NT2/D1 (cell line): Measurements from ENCODE around the gene PRRC1.

ENCODE experiments used
- DNase-seq: peaks from one replicate; pipeline ENCODE4 v3.0.0-alpha.2; 2011; ENCODE audit warnings: low read depth, low spot score
- H3K27me3 ChIP-seq: 2 replicates; pipeline ENCODE4 v1.6.0; 2011; ENCODE audit warnings: mild to moderate bottlenecking; ENCODE audit not compliant: insufficient read length, insufficient read depth
- H3K36me3 ChIP-seq: 2 replicates; pipeline ENCODE4 v1.6.1; 2011; ENCODE audit warnings: mild to moderate bottlenecking, low read length, mixed read lengths; ENCODE audit not compliant: insufficient read depth, insufficient read length
- H3K4me1 ChIP-seq: 2 replicates; pipeline ENCODE4 v1.5.1; 2011; ENCODE audit not compliant: insufficient read depth, insufficient read length
- H3K4me3 ChIP-seq: 2 replicates; pipeline ENCODE4 v1.5.1; 2011; ENCODE audit warnings: low read depth; ENCODE audit not compliant: insufficient read length
- H3K9ac ChIP-seq: 2 replicates; pipeline ENCODE4 v1.6.0; 2011; ENCODE audit warnings: low read depth; ENCODE audit not compliant: insufficient read length
- H3K9me3 ChIP-seq: 2 replicates; pipeline ENCODE4 v1.5.1; 2011; ENCODE audit warnings: mild to moderate bottlenecking, low read length; ENCODE audit not compliant: insufficient read depth
- SUZ12 ChIP-seq: IDR thresholded peaks from 2 replicates; pipeline ENCODE4 v1.6.1; 2011; ENCODE audit not compliant: insufficient read length, insufficient read depth; ENCODE audit errors: extremely low read depth
- YY1 ChIP-seq: IDR thresholded peaks from 2 replicates; pipeline ENCODE4 v1.6.1; 2011; ENCODE audit not compliant: insufficient read length, insufficient read depth
- ZNF274 ChIP-seq: IDR thresholded peaks from 2 replicates; pipeline ENCODE4 v1.6.1; 2011; ENCODE audit warnings: mild to moderate bottlenecking, low read depth, low read length

The PRRC1 gene

GRCh38 chr5:127585661-127586060 is 68.2 kb downstream of the PRRC1 start:
- H3K36me3 ChIP-seq: no peaks in the 10 kb centered on the region
- H3K9ac ChIP-seq: no peak overlapping the region
- no peak for TF ChIP-seq SUZ12
- no peak for TF ChIP-seq YY1
- no peak for TF ChIP-seq ZNF274
- no peaks in the 10 kb centered on the region for H3K27me3 ChIP-seq
- H3K4me3 ChIP-seq: no peak overlapping the region
- no peak for DNase-seq
- H3K4me1 ChIP-seq: no peaks in the 10 kb centered on the region
- H3K9me3 ChIP-seq: no peaks in the 10 kb centered on the region

- Histone ChIP-seq H3K4me1 (no peaks in the 10 kb centered on the region), H3K27me3 (no peaks in the 10 kb centered on the region), H3K4me3 (no peak overlapping the region), H3K9ac (no peak overlapping the region), H3K36me3 (no peaks in the 10 kb centered on the region), H3K9me3 (no peaks in the 10 kb centered on the region)
- TF ChIP-seq YY1 (no peak), SUZ12 (no peak), ZNF274 (no peak)
- no peak for DNase-seq
Measured at GRCh38 chr5:127586066-127586770, 68.8 kb downstream of the PRRC1 start.

DNA sequence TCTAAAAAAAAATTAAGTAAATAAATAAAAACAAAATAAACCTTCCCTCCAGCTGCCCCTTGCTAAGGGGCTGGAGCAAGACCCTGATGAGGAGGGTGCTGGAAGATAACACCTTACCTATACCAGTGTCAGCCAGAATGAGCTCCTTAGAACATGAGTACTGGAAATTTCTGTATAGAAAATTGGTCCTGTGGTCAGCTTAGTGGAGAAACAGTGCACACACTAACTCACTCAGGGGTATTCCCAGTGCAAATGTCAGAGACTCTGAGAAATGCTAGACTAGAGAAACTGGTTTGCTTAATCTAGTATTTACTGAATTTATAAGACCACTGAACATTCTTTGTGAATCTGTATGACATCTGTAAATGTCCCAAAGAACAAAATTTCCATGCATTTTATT is 69.4 kb downstream of the PRRC1 start:
- H3K4me1 ChIP-seq: no peaks in the 10 kb centered on the region
- no peaks in the 10 kb centered on the region for H3K9me3 ChIP-seq
- no peaks in the 10 kb centered on the region for H3K27me3 ChIP-seq

GRCh38 chr5:127587246-127587917 is 69.9 kb downstream of the PRRC1 start:
- no peaks in the 10 kb centered on the region for H3K36me3 ChIP-seq
- H3K27me3 ChIP-seq: no peaks in the 10 kb centered on the region
- TF ChIP-seq SUZ12 (no peak), ZNF274 (no peak), YY1 (no peak)
- H3K4me1 ChIP-seq: no peaks in the 10 kb centered on the region
- H3K9me3 ChIP-seq: no peaks in the 10 kb centered on the region
- H3K4me3 ChIP-seq: no peak overlapping the region
- DNase-seq: no peak
- no peak overlapping the region for H3K9ac ChIP-seq

More for the DNA sequence above, 69.4 kb downstream of the PRRC1 start:
- Histone ChIP-seq H3K4me3 (no peak overlapping the region), H3K9ac (no peak overlapping the region), H3K36me3 (no peaks in the 10 kb centered on the region)
- TF ChIP-seq YY1 (no peak), ZNF274 (no peak), SUZ12 (no peak)
- no peak for DNase-seq

DNA sequence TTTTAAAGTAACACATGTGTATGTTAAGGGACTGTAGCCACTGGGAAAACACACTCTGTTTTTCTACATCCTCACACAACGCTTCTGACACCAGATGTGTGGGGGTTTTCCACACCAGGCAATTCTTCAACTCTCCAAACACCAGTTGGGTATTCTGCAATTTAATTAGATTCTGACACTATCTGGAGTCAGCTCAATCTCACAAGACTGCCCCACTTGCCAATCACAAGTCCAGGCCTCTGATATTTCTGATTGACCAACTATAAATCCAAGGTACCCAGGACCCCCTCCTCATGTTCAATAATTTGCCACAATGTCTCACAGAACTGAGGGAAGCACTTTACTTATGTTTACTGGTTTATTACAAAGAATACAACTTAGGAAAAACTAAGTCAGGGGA is 70.9 kb downstream of the PRRC1 start:
- no peak for TF ChIP-seq ZNF274
- no peak for TF ChIP-seq SUZ12
- no peak for TF ChIP-seq YY1
- H3K27me3 ChIP-seq: no peaks in the 10 kb centered on the region
- H3K9me3 ChIP-seq: no peaks in the 10 kb centered on the region
- DNase-seq: no peak
- no peak overlapping the region for H3K9ac ChIP-seq
- no peaks in the 10 kb centered on the region for H3K36me3 ChIP-seq
- H3K4me1 ChIP-seq: no peaks in the 10 kb centered on the region
- no peak overlapping the region for H3K4me3 ChIP-seq

DNA sequence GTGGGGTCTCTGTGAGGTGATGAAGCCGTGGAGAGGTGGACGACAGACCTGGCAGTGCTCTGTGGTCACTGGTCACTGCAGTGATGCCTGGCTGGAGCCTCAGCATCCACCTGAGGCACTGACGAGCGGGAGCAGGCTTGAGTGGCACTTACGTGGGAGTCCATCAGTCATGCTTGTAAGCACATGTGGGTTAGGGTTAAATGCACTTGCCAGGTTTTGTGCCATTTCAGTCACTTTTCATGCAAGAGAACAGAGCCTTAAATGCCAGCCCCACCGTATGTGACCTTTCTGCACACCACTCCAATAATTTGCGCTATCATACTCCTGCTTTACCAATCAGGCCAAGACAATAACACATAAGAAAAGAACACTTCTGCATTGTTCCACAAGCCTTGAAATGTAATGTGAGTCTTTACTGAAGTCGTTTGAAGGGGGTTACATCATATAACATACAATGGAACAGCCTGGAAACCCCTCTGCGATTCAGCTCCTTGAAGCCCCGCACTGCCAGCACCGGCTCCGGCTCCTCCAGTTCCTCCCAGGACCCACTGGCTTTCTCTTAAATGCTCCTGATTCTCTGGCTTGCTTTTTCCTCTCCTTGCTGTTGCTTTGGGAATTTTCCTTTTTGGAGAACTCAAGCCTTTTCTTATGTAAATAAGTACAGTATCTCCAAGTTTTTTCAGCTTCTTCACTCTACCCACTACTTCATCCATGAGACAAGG is 72.0 kb downstream of the PRRC1 start:
- DNase-seq: no peak
- TF ChIP-seq YY1 (no peak), ZNF274 (no peak), SUZ12 (no peak)
- Histone ChIP-seq H3K4me3 (no peak overlapping the region), H3K27me3 (no peaks in the 10 kb centered on the region), H3K4me1 (no peaks in the 10 kb centered on the region), H3K9me3 (no peaks in the 10 kb centered on the region), H3K9ac (no peak overlapping the region), H3K36me3 (no peaks in the 10 kb centered on the region)

DNA sequence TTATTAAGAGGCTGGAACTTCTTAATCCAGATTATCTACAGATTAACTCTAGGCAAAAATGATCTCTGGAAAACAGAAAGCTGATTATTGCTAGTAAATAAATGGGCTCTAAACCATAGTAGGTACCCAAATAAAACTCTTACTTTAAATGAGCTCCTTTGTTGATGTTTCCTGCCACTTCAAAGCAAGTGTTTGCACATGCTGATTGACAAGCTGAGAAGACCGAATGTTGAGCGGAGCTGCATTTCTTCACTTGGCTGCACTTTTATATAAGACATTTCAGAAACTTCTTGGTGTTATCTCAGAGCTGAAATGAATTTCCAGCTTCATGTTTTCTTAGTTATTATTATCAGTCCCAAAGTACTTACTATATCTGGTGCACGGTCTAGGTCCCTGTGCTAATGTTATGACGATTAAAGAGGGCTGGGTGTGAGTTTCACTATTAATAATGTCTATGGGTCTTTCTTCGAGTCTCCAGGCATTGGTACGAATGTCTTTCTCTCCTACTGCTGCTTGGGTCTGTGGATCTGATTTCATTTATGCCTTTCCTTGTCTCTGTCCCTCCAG is 72.8 kb downstream of the PRRC1 start:
- Histone ChIP-seq H3K36me3 (no peaks in the 10 kb centered on the region), H3K9ac (no peak overlapping the region), H3K4me3 (no peak overlapping the region), H3K27me3 (no peaks in the 10 kb centered on the region), H3K9me3 (no peaks in the 10 kb centered on the region), H3K4me1 (no peaks in the 10 kb centered on the region)
- no peak for DNase-seq
- no peak for TF ChIP-seq YY1
- TF ChIP-seq ZNF274: no peak
- no peak for TF ChIP-seq SUZ12
